Measurements from ENCODE around the gene SYNM.

SYNM gene

DNA sequence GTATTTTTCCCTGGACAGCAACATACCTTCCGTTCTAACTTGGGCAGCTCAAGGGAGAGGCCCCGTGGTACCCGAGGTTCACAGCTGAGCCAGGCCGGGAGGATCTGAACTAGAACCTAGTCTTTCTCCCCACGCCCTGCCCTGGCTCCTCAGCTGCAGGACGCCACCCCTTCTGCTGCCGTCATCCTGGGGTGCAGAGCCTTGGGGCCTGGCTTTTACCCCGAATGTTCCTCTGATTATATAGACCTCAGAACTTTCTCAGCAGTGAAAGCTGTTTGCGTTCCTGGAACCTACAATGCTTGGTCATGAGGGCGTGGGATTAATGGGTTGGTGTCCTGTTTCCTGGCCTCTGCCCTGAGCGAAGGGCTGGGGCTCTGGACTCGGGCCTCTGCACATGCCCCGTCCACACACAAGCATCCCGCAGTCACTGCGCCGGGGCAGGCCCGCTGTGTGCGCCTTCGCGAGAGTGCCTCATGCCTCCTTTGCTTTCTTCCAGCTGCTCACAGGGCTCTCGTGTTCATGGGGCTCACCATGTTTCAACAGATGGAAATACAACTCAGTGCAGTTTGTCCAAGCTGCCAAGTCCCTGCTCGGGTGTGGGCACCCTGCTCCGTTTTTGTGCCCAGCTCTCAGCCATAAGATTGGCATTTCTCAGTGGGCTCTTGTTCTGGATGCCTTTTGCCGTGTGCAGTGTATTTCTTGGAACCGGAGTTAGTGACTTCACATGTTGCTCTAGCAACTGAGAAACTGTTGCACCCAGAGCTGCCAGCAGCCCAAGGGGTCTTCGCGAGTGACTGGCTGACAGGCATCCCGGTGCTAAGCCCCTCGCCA lies 20.4 kb downstream of the SYNM start:
- no peak for DNase-seq

DNA sequence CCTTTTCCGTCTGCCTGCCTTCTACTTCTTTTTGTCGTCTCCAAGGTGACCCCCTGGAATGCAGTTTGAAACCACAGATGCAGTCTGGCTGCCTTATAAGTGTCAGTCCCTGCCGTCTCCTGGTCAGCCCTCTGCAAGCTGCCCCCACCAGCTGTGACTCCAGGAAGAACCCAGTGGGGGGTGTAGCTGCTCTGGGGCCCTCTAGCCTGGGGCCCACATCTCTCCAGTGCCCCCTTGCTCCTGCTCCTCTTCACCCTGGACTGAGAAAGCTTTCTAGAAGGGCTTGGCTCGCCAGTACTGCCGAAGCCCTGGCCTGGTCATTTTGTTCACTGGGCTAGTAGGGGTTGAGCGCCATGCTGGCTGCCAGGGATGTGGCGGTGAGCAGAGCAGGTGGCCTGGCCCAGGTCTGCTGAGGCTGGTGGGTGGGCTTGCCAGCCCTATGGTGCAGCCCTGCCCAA lies 21.3 kb downstream of the SYNM start:
- DNase-seq: no peak

DNA sequence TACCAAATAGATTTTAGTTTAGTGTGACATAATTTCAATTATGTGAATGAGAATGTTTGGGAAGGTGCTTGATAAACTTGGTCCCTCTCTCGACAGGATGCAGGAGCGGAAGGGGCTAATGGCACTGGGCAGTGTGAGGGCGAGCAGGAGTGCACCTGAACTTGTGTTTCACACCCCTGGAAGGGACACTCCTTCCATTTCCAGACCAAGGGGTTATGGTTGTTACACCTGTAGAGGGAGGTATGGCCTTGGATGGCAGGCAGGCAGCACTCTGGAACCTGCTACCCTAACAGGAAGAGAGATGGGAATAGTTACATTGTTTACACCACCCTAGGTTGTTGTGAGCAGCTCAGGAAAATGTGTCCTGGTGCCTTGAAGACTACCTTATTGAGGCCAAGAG lies 22.1 kb downstream of the SYNM start:
- DNase-seq: no peak

DNA sequence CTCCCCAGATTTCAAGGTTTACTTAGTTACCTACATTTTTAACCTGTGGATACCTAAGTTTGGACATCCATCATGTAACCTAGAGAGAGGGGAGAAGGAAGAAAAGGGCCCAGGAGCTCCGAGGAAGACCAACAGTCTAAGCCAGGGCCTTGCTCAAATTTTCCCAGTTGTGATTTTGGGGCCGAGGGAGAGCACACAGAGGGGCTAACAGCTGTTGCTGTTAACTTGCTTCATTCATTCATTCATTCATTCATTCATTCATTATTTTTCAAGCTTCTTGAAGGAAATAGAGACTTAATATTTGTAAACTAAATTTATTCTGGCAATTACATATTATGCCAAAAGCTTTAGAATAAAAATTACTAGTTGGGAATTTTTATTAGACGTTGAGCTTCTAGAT lies 22.9 kb downstream of the SYNM start:
- DNase-seq: no peak

DNA sequence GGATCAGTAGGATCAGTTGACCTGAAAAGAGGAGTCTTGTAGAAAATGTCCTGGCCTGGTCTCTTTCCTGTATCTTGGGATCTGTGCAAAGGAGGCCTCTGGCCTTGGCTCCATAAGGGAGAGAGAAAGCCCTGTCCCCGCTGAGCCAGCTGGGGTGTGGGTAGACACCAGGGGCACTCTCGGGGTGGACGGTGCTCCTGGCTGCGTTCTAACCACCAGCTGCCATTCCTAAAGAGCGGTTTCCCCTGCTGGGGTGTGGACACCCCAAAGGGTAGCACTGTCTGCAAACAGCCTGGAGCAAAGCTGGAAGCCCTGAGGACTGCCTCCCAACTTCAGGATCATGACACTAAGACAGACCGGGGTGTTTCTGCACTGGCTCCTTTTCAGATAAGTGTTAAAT lies 23.5 kb downstream of the SYNM start:
- no peak for DNase-seq

DNA sequence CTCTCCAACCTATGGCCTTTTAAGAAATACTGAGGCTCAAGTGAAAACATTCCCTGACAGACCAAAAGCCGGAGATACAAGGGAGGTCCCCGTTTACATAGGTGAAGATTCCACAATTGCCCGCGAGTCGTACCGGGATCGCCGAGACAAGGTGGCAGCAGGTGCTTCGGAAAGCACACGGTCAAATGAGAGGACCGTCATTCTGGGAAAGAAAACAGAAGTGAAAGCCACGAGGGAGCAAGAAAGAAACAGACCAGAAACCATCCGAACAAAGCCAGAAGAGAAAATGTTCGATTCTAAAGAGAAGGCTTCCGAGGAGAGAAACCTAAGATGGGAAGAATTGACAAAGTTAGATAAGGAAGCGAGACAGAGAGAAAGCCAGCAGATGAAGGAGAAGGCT lies 24.8 kb downstream of the SYNM start:
- no peak for DNase-seq

DNA sequence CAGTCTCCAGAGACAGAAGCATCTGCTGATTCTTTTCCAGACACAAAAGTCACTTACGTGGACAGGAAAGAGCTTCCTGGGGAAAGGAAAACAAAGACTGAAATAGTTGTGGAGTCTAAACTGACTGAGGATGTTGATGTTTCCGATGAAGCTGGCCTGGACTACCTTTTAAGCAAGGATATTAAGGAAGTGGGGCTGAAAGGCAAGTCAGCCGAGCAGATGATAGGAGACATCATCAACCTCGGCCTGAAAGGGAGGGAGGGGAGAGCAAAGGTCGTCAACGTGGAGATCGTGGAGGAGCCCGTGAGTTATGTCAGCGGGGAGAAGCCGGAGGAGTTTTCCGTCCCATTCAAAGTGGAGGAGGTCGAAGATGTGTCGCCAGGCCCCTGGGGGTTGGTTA lies 25.4 kb downstream of the SYNM start:
- no peak for DNase-seq

DNA sequence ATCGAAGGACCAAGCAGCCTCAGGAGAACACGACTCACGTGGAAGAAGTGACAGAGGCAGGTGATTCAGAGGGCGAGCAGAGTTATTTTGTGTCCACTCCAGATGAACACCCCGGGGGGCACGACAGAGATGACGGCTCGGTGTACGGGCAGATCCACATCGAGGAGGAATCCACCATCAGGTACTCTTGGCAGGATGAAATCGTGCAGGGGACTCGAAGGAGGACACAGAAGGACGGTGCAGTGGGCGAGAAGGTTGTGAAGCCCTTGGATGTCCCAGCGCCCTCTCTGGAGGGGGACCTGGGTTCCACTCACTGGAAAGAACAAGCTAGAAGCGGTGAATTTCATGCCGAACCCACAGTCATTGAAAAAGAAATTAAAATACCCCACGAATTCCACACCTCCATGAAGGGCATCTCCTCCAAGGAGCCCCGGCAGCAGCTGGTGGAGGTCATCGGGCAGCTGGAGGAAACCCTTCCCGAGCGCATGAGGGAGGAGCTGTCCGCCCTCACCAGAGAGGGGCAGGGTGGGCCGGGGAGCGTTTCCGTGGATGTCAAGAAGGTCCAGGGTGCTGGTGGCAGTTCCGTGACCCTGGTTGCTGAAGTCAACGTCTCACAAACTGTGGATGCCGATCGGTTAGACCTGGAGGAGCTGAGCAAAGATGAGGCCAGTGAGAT lies 26.0 kb downstream of the SYNM start:
- no peak for DNase-seq

DNA sequence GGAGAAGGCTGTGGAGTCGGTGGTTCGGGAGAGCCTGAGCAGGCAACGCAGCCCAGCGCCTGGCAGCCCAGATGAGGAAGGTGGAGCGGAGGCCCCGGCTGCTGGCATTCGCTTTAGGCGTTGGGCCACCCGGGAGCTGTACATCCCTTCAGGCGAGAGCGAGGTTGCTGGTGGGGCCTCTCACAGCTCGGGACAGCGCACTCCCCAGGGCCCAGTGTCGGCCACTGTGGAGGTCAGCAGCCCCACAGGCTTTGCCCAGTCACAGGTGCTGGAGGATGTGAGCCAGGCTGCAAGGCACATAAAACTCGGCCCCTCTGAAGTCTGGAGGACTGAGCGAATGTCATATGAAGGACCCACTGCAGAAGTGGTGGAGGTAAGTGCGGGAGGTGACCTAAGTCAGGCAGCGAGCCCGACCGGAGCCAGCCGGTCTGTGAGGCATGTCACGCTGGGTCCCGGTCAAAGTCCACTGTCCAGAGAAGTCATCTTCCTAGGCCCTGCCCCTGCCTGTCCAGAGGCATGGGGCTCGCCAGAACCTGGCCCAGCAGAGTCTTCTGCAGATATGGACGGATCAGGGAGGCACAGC lies 26.7 kb downstream of the SYNM start:
- DNase-seq: no peak

DNA sequence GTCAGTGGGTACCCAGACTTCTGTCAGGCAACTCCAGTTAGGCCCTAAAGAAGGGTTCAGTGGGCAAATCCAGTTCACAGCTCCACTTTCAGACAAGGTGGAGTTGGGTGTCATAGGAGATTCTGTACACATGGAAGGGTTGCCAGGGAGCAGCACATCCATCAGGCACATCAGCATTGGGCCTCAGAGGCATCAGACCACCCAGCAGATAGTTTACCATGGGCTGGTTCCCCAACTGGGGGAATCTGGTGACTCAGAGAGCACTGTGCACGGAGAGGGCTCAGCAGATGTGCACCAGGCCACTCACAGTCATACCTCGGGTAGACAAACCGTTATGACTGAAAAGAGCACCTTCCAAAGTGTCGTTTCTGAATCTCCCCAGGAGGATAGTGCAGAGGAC lies 27.2 kb downstream of the SYNM start:
- no peak for DNase-seq

DNA sequence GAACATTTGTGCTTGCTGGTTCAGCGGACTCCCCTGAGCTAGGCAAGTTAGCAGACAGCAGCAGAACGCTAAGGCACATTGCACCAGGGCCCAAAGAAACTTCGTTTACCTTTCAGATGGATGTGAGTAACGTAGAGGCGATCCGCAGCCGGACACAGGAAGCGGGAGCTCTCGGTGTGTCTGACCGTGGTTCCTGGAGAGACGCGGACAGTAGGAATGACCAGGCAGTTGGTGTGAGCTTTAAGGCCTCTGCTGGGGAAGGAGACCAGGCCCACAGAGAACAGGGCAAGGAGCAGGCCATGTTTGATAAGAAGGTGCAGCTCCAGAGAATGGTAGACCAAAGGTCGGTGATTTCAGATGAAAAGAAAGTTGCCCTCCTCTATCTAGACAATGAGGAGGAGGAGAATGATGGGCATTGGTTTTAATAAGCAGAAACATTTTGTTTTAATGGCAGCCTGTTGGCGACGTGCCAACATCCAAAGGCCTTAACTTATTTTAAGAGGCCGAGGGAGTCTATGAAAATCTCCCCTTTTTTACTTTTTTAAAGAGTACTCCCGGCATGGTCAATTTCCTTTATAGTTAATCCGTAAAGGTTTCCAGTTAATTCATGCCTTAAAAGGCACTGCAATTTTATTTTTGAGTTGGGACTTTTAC lies 27.9 kb downstream of the SYNM start:
- DNase-seq: no peak

DNA sequence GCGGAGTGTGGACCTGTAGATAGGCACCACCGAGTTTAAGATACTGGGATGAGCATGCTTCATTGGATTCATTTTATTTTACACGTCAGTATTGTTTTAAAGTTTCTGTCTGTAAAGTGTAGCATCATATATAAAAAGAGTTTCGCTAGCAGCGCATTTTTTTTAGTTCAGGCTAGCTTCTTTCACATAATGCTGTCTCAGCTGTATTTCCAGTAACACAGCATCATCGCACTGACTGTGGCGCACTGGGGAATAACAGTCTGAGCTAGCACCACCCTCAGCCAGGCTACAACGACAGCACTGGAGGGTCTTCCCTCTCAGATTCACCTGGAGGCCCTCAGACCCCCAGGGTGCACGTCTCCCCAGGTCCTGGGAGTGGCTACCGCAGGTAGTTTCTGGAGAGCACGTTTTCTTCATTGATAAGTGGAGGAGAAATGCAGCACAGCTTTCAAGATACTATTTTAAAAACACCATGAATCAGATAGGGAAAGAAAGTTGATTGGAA lies 29.5 kb downstream of the SYNM start:
- DNase-seq: no peak

DNA sequence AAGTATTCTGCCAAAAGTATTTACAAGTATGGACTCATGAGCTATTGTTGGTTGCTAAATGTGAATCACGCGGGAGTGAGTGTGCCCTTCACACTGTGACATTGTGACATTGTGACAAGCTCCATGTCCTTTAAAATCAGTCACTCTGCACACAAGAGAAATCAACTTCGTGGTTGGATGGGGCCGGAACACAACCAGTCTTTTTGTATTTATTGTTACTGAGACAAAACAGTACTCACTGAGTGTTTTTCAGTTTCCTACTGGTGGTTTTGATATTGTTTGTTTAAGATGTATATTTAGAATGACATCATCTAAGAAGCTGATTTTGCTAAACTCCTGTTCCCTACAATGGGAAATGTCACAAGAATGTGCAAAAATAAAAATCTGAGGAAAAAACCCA lies 30.3 kb downstream of the SYNM start:
- no peak for DNase-seq

DNA sequence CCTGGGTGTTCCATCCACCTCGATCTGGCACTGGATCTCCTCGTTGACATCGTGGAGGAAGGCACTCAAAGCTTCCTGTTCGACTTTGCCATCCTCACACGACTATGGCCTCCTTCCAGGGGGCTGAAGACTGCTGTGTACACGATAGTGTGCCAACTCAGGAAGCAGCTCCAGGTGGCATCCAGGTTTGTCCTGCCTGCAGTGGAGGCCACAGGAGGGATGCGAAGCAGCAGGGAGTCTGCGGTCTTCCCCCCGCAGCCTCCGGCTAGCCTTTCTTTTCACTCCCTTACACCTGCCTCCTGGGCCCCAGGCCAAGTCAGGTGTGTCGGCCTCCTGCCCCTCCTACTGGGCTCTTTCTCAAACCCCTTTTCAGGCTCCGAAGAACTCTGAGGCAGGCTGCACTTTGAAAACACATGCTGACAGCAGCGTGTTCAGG lies 32.2 kb downstream of the SYNM start:
- DNase-seq: no peak

DNA sequence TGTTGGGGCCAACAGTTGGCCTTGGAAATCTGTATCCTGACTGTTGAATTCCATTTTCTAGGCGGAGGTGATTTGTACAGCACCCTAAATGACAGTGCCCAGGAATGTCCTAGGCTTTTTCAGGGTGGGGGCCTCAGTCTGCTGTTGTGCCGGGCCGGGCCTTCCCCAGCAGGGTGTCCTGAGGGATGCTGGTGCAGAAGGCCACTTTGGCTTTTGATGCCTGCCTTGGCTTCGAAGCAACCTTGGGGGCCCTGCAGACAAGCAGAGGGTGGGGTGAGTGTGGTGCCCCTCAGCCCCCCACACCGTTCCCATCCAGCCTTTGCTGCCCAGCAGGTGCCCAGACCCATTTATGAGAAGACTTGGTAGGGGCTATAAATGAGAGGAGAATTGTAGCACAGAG lies 33.0 kb downstream of the SYNM start:
- DNase-seq: no peak

DNA sequence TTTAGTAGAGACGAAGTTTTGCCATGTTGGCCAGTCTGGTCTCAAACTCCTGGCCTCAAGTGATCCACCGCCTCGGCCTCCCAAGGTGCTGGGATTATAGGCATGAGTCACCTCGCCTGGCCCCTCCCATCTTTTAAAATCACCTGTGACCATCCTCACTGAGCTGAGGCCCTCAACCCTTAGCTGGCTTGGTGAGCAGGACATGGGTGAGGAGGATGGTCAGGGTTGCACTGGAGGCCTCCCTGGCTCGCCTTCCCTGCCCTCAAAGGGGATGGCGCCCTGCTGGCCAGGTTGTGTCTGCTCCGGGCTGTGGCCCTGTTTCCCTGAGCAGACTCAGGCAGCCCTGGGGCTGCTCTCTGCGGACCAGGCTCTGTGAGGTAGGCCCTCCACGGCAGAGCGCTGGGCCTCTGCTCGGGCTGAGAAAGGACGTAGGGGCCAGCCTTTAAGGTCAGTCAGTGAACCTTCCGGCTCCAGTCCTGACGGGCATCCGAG lies 33.7 kb downstream of the SYNM start:
- no peak for DNase-seq

DNA sequence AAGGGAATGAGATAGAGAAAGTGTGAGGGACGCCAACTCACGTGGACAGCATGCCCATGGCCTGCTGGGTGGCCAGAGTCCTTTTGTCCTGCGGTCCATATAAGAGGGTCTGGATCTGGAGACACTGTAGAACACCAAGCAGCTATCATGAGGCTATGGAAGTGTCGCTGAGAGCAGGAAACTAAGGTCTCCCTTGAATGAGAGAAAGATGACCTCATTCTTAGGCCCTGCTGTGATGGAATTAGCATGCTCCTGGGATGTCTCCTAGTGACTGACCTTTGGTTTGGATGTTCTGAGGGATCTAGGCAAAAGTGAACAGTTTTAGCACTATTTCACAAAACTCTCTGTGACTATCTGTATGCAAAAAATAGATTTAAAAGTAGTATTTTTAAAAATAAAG lies 34.4 kb downstream of the SYNM start:
- DNase-seq: no peak

DNA sequence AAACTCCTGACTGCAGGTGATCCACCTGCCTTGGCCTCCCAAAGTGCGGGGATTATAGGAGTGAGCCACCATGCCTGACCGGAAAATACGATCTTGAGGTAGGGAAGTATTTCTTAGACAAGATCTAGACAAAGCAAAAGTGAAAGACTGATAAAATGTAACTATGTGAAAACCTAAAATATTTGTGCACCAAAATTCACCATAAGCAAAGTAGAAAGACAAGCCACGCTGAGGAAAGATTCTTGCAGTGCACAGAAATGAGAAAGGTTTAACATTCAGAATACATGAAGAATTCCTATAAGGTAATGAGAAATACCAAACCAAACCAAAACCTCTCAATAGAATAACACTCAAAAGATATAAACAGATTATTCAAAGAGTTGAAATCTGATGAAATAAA lies 35.7 kb downstream of the SYNM start:
- no peak for DNase-seq

DNA sequence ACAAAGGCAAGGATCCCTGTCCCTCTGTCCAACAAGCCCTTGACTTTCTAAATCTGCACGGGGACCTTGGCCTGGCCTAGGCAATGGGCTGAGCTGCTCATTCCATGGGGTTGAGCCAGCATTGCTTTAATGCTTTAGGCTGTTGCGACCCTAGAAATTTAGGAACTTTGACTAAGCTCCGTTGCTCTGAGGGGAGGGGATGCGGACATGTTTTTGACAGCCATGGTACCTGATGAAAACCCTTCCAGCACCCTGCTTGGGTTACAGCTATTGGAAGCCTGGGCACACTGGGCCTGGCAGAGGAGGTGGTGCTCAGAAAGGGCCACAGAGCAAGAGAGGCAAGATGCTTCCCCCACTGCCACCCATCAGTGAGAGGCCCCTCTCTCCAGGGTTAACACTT lies 37.1 kb downstream of the SYNM start:
- no peak for DNase-seq

DNA sequence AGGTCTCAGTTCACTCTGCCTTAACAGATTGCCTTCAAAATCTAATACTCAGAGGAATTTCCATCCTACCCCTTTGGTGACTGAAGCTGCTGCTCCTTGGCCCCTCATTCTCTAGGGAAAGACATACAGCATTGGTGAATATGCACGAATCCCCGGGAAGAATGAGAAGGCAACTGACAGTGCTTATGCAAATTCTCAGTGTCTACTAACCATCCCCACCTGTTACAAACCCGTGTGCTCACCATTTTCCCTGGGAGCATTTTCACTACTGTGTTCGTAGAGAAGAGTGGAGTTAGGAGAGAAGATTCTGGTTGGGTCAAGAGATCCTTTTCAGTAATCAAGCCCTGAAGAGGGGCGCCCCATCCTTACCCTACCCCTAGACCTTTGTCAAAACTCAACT lies 37.7 kb downstream of the SYNM start:
- DNase-seq: peak; percentile 56

DNA sequence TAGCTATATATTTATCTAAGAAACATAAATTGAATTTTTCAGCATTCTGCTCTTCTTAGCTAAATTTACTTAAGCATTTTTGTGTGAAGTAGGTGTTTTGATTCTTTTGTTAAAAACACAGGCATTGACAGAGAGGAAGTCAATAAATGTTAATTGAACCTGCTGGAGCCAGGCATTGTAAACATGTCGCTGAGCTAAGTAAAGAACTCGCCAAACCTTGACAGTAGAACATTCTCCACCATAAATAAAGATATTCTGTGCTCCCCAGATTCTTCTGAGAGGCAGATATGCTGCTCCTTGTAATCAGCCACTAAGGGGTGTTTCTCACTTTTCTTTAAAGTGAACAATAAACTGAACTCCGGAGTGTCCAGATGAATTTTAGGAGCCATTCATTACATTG lies 38.4 kb downstream of the SYNM start:
- DNase-seq: no peak

DNA sequence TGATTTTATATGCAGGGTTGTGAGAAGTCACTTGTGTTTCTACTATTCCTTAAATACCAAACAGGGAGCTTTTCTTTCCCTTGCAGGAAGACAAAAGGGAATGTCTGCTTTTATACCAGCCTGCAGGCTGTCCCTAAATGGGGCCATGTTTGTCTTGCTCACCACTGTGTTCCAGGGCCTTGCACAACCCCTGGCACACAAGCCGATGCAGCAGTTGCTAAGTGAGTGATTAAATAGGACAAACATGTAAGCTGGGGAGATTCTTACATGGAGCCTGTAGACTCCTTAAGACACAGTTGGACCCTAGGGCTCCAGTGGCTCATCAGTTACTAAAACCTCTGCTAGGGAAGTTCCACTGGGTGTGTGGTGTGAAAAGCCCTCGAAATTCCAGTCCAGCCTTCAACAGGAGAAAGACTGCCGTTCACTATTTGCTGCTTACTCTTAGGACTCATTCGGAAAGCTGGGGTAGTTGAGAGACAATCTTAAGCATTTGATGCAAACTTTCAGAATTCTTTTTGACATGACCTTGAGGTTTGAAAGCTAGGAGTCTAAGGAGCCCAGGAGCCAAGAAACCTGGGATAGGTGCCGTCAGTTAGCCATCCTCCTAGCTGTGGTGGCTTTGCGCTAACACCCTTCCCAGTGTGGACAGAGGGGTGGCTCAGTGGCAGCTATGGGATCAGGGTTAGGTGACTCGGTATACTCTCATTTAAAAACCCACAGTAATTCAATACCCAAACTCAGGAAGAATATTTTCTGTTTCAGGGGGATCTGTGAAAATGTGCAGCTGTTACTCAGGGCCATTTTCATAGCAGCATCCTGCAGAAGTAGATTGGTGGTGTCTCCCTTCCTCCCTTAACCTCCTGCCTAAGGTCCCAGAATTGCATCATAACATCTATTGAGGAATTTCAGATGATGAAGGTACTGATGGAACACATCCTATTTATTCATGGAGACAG lies 39.1 kb downstream of the SYNM start:
- DNase-seq: peak; percentile 11
